Pancreas (tissue), 10 donors: ENCODE results near the gene NFX1. TPM values are rescaled to one million over a fixed set of nuclear protein-coding genes. Genes with fewer than 3 reads are reported as not detected.

ENCODE experiments used
- ATAC-seq, 4 donors: fragments of 200-7000 bp; cut with Tn5 transposase; one replicate each; pipeline versions ENCODE4 v1.8.0 to v1.9.1; 2020; ENCODE audit warnings: mild to moderate bottlenecking in 4 of 4, moderate library complexity in 4 of 4
- DNase-seq, 6 donors: peaks; one replicate each; pipeline ENCODE4 v3.0.0-alpha.2; 2020
- FAIRE-seq: peaks from 2 replicates; lab custom pipeline; 2012; peaks lifted over from hg19 to GRCh38; lab: Jason Lieb, UNC
- H3K27ac ChIP-seq, 4 donors: fragments of 200-600 bp; sonication (generic); 1 replicate in 3 of 4; 2 replicates in 1 of 4; pipeline versions ENCODE4 v1.5.0 to v1.8.0; 2020
- H3K27me3 ChIP-seq, 4 donors: fragments of 200-600 bp; one replicate each; pipeline ENCODE4 v1.8.0; 2021
- H3K36me3 ChIP-seq, 3 donors: fragments of 200-600 bp; sonication (generic) in 1 of 3; one replicate each; pipeline versions ENCODE4 v1.5.0 to v1.8.0; 2020 to 2021
- H3K4me1 ChIP-seq, 3 donors: fragments of 200-600 bp; one replicate each; pipeline ENCODE4 v1.8.0; 2021
- H3K4me3 ChIP-seq, 4 donors: fragments of 200-600 bp; sonication (generic) in 2 of 4; one replicate each; pipeline versions ENCODE4 v1.5.0 to v1.8.0; 2020 to 2021
- H3K9me3 ChIP-seq, 4 donors: fragments of 200-600 bp; one replicate each; pipeline ENCODE4 v1.8.0; 2021
- WGBS, 2 donors: extraction: QIAGEN DNeasy Blood & Tissue Kit; methylation state at CpG; one replicate each; pipeline ENCODE4 v1.1.7; 2013; 5-methylcytosine and 5-hydroxymethylcytosine counted together
- intact Hi-C, 3 donors: fragments of 100-400 bp; cut with DNase I; formaldehyde crosslinking; loops; one replicate each; pipeline versions ENCODE4 v1.11.1 to v1.14.2; 2022
- polyA plus RNA-seq, 2 donors: library from polyadenylated mRNA; stranded (reverse); fragments of 200-250 nt; gene quantifications; one replicate each; pipeline ENCODE4 v1.2.3, GENCODE V29; 2013
- total RNA-seq, 6 donors: library from RNA; stranded (reverse); fragmentation: NEBNext Ultra II Directional in 4 of 6; extraction: Animal tissue kit (Norgen Biotek cat#: 25700) in 4 of 6; gene quantifications; one replicate each; pipeline versions ENCODE4 v1.2.1 to v1.2.4, GENCODE V29; 2021 to 2023
- TF ChIP-seq, protein P1 (sequence below), 4 donors: fragments of 200-600 bp; sonication (generic) in 3 of 4; IDR thresholded peaks; one replicate each; pipeline versions ENCODE4 v1.5.0 to v1.8.0; 2021; ENCODE audit warnings: antibody characterized with exemption in 4 of 4
- donor health status: healthy with polysubstance abuse.
- donor health status: DM: no; HTN: no; CAD: no; lungs with moderate emphysema.
- donor health status: DM: no; HTN: no; CAD: no.
- donor health status: control.
- donor health status: control.
- donor health status: Bipolar disorder and iron deficiency.
- donor health status: DM: yes; HTN: yes; CAD: no.
- donor health status: DM: no; HTN: no; CAD: no.
- donor health status: DM: no; HTN: no; CAD: no.
- donor health status: DM: yes; HTN: yes; CAD: no.

Gene NFX1
- total and polyA plus RNA-seq, 8 donors, result 8.2 to 19.2 (median 16.5) TPM

DNA sequence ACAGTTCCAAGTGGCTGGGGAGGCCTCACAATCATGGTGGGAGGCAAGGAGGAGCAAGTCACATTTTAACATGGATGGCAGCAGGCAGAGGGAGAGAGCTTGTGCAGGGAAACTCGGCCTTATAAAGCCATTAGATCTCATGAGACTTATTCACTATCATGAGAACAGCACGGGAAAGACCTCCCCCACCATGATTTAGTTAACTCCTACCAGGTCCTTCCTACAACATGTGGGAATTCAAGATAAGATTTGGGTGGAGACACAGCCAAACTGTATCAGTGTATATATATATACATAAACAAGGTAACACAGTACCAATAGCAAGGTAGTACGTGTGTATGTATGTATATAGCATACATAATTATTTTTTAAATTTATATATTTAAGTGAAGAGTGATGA, 50.9 kb downstream of the NFX1 start:
- DNase-seq (no peak), FAIRE-seq (no peak), ATAC-seq (no peak)
- H3K27ac ChIP-seq, result no peak overlapping the region
- H3K27me3 ChIP-seq, result no peaks in the 10 kb centered on the region
- H3K4me1 ChIP-seq, result no peaks in the 10 kb centered on the region
- 94 to 96% methylated on average over 3 of the region's 3 CpGs for WGBS, 2 donors
- H3K9me3 ChIP-seq, result no peaks in the 10 kb centered on the region
- H3K4me3 ChIP-seq, result no peak overlapping the region
- peaks cover 8 to 84% (median 33%) of the 10 kb centered on the region in 3 donors for H3K36me3 ChIP-seq
- TF ChIP-seq, protein P1, sequence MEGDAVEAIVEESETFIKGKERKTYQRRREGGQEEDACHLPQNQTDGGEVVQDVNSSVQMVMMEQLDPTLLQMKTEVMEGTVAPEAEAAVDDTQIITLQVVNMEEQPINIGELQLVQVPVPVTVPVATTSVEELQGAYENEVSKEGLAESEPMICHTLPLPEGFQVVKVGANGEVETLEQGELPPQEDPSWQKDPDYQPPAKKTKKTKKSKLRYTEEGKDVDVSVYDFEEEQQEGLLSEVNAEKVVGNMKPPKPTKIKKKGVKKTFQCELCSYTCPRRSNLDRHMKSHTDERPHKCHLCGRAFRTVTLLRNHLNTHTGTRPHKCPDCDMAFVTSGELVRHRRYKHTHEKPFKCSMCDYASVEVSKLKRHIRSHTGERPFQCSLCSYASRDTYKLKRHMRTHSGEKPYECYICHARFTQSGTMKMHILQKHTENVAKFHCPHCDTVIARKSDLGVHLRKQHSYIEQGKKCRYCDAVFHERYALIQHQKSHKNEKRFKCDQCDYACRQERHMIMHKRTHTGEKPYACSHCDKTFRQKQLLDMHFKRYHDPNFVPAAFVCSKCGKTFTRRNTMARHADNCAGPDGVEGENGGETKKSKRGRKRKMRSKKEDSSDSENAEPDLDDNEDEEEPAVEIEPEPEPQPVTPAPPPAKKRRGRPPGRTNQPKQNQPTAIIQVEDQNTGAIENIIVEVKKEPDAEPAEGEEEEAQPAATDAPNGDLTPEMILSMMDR (IDR thresholded peaks at IDR 0.05), result no peak
- intact Hi-C loops, result no loop called here

DNA sequence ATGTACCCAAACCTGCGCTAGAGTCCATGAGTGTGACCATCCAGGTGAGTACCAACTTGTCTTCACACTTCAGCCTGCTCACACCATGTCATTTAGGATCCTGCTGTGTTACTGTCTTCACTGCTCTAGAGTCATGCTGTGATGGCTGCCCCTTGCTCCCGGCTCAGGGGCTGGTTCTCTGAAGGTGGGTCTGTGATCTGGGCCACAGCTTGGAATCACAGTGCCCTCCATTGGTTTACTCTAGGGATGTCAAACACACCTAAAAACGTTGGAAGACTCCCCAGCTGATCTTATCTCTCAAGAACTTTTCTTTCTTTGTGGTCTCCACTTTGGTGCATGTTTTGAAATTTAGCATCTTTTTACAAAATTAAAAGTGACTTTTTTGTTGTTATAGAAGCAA, 53.8 kb downstream of the NFX1 start:
- Histone ChIP-seq H3K36me3 (peaks cover 5 to 91% (median 41%) of the 10 kb centered on the region in 3 donors), H3K4me3 (no peak overlapping the region), H3K27me3 (no peaks in the 10 kb centered on the region), H3K4me1 (no peaks in the 10 kb centered on the region), H3K9me3 (no peaks in the 10 kb centered on the region), H3K27ac (no peak overlapping the region)
- TF ChIP-seq, protein P1 (IDR thresholded peaks at IDR 0.05), result no peak
- no peak for FAIRE-seq
- no peak for ATAC-seq
- no peak for DNase-seq
- intact Hi-C loops, result no loop called here
- WGBS, 2 donors, result 75 to 78% methylated on average over 3 of the region's 3 CpGs

DNA sequence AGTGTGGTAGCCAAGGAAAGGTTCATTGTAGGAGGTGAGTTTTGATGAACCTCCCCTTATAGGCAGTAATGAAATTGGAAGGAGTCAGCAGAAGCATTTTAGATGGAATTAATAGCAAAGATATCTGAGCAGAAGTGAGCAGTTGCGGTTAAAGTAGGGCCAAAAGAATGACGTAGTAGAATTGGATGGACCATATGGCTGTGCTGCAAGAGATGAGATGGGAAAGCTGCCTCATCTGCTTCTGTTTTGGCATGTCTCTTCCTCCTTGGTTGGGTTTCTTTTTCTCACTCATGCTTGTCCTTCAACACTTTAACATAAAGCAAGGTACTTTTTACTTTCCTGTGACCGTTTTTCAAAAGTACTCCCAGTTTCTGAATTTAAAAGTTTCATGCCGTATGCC, 56.2 kb downstream of the NFX1 start:
- no peaks in the 10 kb centered on the region for H3K27me3 ChIP-seq
- no peak for ATAC-seq
- no peaks in the 10 kb centered on the region for H3K9me3 ChIP-seq
- no peak for FAIRE-seq
- TF ChIP-seq, protein P1 (IDR thresholded peaks at IDR 0.05), result no peak
- peaks cover 0 to 69% (median 25%) of the 10 kb centered on the region in 3 donors for H3K36me3 ChIP-seq
- H3K27ac ChIP-seq, result no peak overlapping the region
- intact Hi-C loops, result no loop called here
- H3K4me3 ChIP-seq, result no peak overlapping the region
- 93 to 95% methylated on average over 4 of the region's 4 CpGs for WGBS, 2 donors
- DNase-seq, result no peak
- H3K4me1 ChIP-seq, result no peaks in the 10 kb centered on the region

DNA sequence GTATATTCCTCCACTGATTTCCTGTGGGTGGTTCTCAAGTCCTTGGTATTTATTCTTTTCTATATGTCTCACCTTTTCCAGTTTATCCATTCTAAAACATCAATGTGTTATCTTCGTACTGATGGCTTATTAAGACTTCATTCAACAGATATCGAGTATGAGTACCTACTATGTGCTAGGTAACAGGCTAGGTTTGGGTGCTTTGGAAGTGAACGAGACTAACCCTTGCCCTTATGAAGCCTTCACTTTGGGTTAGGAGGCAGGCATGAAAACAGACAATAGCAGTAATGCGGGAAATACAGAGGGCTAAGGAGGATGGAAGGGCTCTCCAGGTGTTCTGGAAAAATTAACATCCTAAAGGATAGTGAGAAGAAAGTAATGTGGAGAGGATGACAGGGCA, 58.7 kb downstream of the NFX1 start:
- Histone ChIP-seq H3K4me1 (no peaks in the 10 kb centered on the region), H3K27me3 (no peaks in the 10 kb centered on the region), H3K27ac (no peak overlapping the region), H3K4me3 (no peak overlapping the region), H3K9me3 (no peaks in the 10 kb centered on the region), H3K36me3 (peaks cover 0 to 50% (median 23%) of the 10 kb centered on the region in 3 donors)
- intact Hi-C loops, result no loop called here
- FAIRE-seq (no peak), DNase-seq (no peak), ATAC-seq (no peak)
- TF ChIP-seq, protein P1 (IDR thresholded peaks at IDR 0.05), result no peak
- WGBS, 2 donors, result 96 to 97% methylated on average over 4 of the region's 4 CpGs

DNA sequence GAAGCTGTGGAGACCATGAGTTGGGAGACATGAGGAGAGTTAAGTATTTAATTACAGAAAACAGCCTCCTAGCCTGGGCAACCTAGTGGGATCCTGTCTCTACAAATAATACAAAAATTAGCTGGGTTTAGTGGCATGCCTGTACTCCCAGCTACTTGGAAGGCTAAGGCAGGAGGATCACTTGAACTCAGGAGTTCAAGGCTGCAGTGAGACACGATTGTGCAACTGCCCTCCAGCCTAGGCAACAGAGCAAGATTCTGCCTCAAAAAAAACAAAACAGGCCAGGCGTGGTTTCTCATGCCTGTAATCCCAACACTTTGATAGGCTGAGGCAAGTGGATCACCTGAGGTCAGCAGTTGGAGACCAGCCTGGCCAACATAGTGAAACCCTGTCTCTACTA, 59.4 kb downstream of the NFX1 start:
- FAIRE-seq (no peak), DNase-seq (no peak), ATAC-seq (peak in 1 of 4 donors; percentile 14)
- Histone ChIP-seq H3K27me3 (no peaks in the 10 kb centered on the region), H3K4me1 (peaks cover 0 to 7% (median 4%) of the 10 kb centered on the region in 3 donors), H3K9me3 (no peaks in the 10 kb centered on the region), H3K27ac (no peak overlapping the region), H3K4me3 (no peak overlapping the region), H3K36me3 (peaks cover 0 to 42% (median 19%) of the 10 kb centered on the region in 3 donors)
- intact Hi-C loops, result no loop called here
- TF ChIP-seq, protein P1 (IDR thresholded peaks at IDR 0.05), result no peak
- 82 to 87% methylated on average over 2 of the region's 2 CpGs for WGBS, 2 donors
